PC-9 (cell line): ENCODE measurements around the gene VWC2.

Source experiments
- EZH2 ChIP-seq: fragments of 200-600 bp; sonication (generic); IDR thresholded peaks from 2 replicates; pipeline ENCODE4 v1.8.0; 2017; ENCODE audit warnings: antibody characterized with exemption, low read depth
- TF ChIP-seq, protein P1 (sequence below): fragments of 200-600 bp; sonication (generic); conservative IDR thresholded peaks from 2 replicates; pipeline ENCODE4 v1.6.1; 2017; ENCODE audit warnings: mixed run types, antibody characterized with exemption, mild to moderate bottlenecking, moderate library complexity

- TF ChIP-seq, protein P1, sequence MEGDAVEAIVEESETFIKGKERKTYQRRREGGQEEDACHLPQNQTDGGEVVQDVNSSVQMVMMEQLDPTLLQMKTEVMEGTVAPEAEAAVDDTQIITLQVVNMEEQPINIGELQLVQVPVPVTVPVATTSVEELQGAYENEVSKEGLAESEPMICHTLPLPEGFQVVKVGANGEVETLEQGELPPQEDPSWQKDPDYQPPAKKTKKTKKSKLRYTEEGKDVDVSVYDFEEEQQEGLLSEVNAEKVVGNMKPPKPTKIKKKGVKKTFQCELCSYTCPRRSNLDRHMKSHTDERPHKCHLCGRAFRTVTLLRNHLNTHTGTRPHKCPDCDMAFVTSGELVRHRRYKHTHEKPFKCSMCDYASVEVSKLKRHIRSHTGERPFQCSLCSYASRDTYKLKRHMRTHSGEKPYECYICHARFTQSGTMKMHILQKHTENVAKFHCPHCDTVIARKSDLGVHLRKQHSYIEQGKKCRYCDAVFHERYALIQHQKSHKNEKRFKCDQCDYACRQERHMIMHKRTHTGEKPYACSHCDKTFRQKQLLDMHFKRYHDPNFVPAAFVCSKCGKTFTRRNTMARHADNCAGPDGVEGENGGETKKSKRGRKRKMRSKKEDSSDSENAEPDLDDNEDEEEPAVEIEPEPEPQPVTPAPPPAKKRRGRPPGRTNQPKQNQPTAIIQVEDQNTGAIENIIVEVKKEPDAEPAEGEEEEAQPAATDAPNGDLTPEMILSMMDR = no peak
- TF ChIP-seq EZH2 = no peak
These were observed 49.4 kb downstream of the VWC2 start for GRCh38 chr7:49822856-49823255.
